ENCODE results near the gene RPS16.

DNA sequence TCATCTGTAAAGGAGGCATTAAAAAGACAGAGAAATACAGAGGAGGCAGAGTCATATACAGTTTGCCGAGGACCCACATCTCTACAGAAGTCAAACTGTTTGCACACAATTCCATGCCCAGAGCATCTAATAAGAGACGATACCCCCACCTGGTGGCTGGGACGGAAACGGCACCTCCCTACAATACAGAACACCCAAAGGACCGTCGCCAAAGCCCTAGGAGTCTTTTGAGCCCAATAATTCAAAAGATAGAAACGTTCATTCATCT lies 24.0 kb downstream of the RPS16 start:
- TF ChIP-seq POLR2A (IDR thresholded peaks at IDR 0.05) (no peak), POLR2AphosphoS5 (IDR thresholded peaks at IDR 0.05) (no peak), CTCF (IDR thresholded peaks at IDR 0.05) (peak; percentile 85 to 99 (median 98))

Data from prostate gland (tissue), 2 donors.